Natural killer cell (primary cell): Measurements from ENCODE around the gene GRID2. TPM values are rescaled to one million over a fixed set of nuclear protein-coding genes. Genes with fewer than 3 reads are reported as not detected.

ENCODE experiments used
- ATAC-seq, 3 donors: fragments of 150-1000 bp in 2 of 3; fragments of 200-7000 bp in 1 of 3; cut with Tn5 transposase; 1 replicate in 1 of 3; 2 replicates in 2 of 3; pipeline ENCODE4 v1.10.0; 2021; ENCODE audit warnings: mild to moderate bottlenecking in 2 of 3, moderate library complexity in 2 of 3
- DNase-seq, 2 donors: peaks; one replicate each; pipeline versions ENCODE4 v3.0.0 to v3.0.0-alpha.2; 2013 to 2021; ENCODE audit warnings: mixed read lengths in 1 of 2
- H3K27ac ChIP-seq: one replicate; pipeline ENCODE4 v1.5.1; 2013; ENCODE audit warnings: mild to moderate bottlenecking, low read length
- H3K27me3 ChIP-seq: one replicate; pipeline ENCODE4 v1.6.1; 2013; ENCODE audit warnings: low read length; ENCODE audit not compliant: control insufficient read depth, insufficient read depth
- H3K36me3 ChIP-seq: one replicate; pipeline ENCODE4 v1.6.1; 2013; ENCODE audit warnings: low read length; ENCODE audit not compliant: control insufficient read depth, insufficient read depth
- H3K4me1 ChIP-seq: one replicate; pipeline ENCODE4 v1.6.1; 2013; ENCODE audit warnings: low read length; ENCODE audit not compliant: control insufficient read depth, insufficient read depth
- H3K4me3 ChIP-seq: one replicate; pipeline ENCODE4 v1.5.1; 2013; ENCODE audit warnings: low read length
- H3K9me3 ChIP-seq: one replicate; pipeline ENCODE4 v1.6.1; 2013; ENCODE audit warnings: low read length; ENCODE audit not compliant: control insufficient read depth, insufficient read depth
- H3K27ac Mint-ChIP-seq, 2 donors: one replicate each; pipeline ENCODE4 v1.8.0; 2022; ENCODE audit warnings: mild to moderate bottlenecking in 2 of 2, mixed read lengths in 2 of 2, moderate library complexity in 1 of 2
- H3K27me3 Mint-ChIP-seq, 2 donors: one replicate each; pipeline ENCODE4 v1.8.0; 2022; ENCODE audit warnings: low read depth in 2 of 2, mixed read lengths in 2 of 2
- H3K36me3 Mint-ChIP-seq: one replicate; pipeline ENCODE4 v1.8.0; 2022; ENCODE audit warnings: mixed read lengths
- H3K4me1 Mint-ChIP-seq, 2 donors: one replicate each; pipeline ENCODE4 v1.8.0; 2022; ENCODE audit warnings: mixed read lengths in 2 of 2
- H3K4me3 Mint-ChIP-seq: one replicate; pipeline ENCODE4 v1.8.0; 2022; ENCODE audit warnings: mild to moderate bottlenecking, moderate library complexity, mixed read lengths
- H3K9me3 Mint-ChIP-seq, 2 donors: one replicate each; pipeline ENCODE4 v1.8.0; 2022; ENCODE audit warnings: mixed read lengths in 2 of 2
- WGBS: methylation state at CpG from one replicate; pipeline ENCODE4 v1.1.7; 2013; ENCODE audit warnings: missing lambda C conversion rate; ENCODE audit not compliant: insufficient coverage; 5-methylcytosine and 5-hydroxymethylcytosine counted together
- intact Hi-C: fragments of 100-400 bp; cut with micrococcal nuclease; formaldehyde crosslinking; loops from one replicate; pipeline ENCODE4 v1.14.2; 2022
- total RNA-seq, 4 donors: library from RNA; stranded (reverse); fragments of 120-200 nt in 1 of 4; gene quantifications; one replicate each; pipeline versions ENCODE4 v1.2.3 to v1.2.4, GENCODE V29; 2013 to 2022
- TF ChIP-seq, protein P1 (sequence below): fragments of 200-600 bp; IDR thresholded peaks from one replicate; pipeline ENCODE4 v1.8.0; 2022; ENCODE audit warnings: antibody characterized with exemption

GRID2 gene
- total RNA-seq, 3 donors from 2014 or later (not counting 1 experiment from before 2014, with no cell fraction given): not detected

DNA sequence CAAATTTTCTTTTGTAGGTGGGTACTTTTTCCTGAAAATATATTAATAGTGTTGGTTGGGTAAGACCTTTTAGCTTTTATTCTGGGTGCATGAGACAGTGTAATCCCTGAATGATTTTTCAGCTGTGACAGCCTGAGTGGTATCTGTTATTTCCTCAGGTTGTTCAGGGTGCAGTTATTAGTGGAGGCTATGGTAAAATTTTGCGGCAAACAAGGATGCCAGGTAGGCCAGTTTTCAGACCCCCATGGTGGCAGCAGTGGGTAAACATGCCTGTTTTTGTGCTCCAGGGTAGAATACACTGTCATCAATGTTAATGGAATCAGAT is 47.9 kb upstream of the GRID2 start:
- TF ChIP-seq, protein P1, sequence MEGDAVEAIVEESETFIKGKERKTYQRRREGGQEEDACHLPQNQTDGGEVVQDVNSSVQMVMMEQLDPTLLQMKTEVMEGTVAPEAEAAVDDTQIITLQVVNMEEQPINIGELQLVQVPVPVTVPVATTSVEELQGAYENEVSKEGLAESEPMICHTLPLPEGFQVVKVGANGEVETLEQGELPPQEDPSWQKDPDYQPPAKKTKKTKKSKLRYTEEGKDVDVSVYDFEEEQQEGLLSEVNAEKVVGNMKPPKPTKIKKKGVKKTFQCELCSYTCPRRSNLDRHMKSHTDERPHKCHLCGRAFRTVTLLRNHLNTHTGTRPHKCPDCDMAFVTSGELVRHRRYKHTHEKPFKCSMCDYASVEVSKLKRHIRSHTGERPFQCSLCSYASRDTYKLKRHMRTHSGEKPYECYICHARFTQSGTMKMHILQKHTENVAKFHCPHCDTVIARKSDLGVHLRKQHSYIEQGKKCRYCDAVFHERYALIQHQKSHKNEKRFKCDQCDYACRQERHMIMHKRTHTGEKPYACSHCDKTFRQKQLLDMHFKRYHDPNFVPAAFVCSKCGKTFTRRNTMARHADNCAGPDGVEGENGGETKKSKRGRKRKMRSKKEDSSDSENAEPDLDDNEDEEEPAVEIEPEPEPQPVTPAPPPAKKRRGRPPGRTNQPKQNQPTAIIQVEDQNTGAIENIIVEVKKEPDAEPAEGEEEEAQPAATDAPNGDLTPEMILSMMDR: no peak
- H3K4me3 ChIP-seq: no peak overlapping the region
- DNase-seq (no peak), ATAC-seq (no peak)
- no peak overlapping the region for H3K27ac ChIP-seq
- peaks cover 18% of the 10 kb centered on the region for H3K9me3 ChIP-seq
- Mint-ChIP-seq H3K9me3 (peaks cover 9 to 25% of the 10 kb centered on the region in 2 donors), H3K27me3 (no peaks in the 10 kb centered on the region), H3K36me3 (no peaks in the 10 kb centered on the region), H3K4me1 (no peaks in the 10 kb centered on the region), H3K4me3 (no peak overlapping the region), H3K27ac (no peak overlapping the region)
- intact Hi-C loops: no loop called here
- H3K27me3 ChIP-seq: no peaks in the 10 kb centered on the region
- H3K36me3 ChIP-seq: no peaks in the 10 kb centered on the region
- WGBS: 93% methylated on average over 1 of the region's 1 CpG
- H3K4me1 ChIP-seq: no peaks in the 10 kb centered on the region

DNA sequence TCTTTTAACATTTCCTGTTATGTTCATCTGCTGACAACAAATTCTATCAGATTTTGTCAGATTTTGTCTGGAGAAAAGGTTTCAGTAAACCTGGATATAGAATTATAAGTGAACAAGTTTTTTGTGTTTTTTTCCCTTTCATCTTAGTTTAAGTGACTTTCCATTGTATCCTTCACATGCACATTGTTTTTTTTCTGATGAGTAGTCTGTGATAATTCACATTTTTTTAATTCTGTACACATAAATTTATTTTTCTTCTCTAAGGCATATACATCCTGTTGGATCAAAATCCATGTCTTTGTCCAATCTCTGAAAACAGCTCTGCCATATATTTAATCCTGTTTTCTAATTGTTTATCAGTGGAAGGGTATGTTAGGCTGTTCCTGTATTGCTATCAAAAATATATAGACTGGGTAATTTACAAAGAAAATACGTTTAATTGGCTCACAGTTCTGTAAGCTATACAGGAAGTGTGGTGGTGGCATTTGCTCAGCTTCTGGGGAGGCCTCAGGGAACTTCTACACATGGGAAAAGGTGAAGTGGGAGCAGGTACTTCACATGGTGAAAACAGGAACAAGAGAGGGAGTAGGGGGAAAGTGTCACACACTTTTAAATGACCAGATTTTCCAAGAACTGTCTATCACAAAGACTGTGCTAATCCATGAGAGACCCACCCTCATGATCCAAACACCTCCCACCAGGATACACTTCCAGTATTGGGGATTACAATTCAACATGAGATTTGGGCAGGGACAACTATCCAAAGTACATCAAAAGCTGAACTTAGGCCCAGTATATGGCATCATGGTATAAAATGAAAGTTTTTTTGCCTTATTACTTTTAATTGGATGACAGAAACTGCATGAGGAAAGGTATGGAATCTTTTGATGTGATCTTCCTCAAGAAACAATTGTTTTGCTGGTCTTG is 45.6 kb upstream of the GRID2 start:
- TF ChIP-seq, protein P1: no peak
- ATAC-seq: no peak
- Histone ChIP-seq H3K36me3 (no peaks in the 10 kb centered on the region), H3K4me3 (no peak overlapping the region), H3K27me3 (no peaks in the 10 kb centered on the region), H3K4me1 (no peaks in the 10 kb centered on the region), H3K27ac (no peak overlapping the region), H3K9me3 (peaks cover 18% of the 10 kb centered on the region)
- H3K27ac Mint-ChIP-seq: no peak overlapping the region
- no peak overlapping the region for H3K4me3 Mint-ChIP-seq
- no peaks in the 10 kb centered on the region for H3K27me3 Mint-ChIP-seq
- intact Hi-C loops: no loop called here
- WGBS: 59% methylated on average over 1 of the region's 1 CpG
- H3K9me3 Mint-ChIP-seq: peaks cover 8 to 14% of the 10 kb centered on the region in 2 donors
- DNase-seq: no peak
- no peaks in the 10 kb centered on the region for H3K36me3 Mint-ChIP-seq
- H3K4me1 Mint-ChIP-seq: no peaks in the 10 kb centered on the region

DNA sequence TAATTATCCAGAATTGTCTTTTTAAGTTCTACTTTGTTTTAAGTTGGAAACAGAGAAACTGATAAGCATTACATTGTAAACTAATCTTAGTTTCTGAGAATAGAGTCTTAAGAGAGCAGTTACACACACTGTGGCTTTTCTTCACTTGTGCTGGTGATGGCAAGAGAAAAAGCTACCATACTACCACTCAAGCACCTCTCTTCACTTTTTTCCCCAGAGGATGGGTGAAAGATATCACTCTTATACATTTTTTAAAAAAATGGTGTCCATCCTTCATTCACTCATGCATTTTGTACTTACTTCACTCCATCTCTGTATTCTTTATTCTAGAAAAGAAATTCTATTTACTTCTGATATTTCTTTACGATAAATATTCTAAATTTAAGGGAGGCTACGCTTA is 42.5 kb upstream of the GRID2 start:
- TF ChIP-seq, protein P1: no peak
- H3K27ac Mint-ChIP-seq: no peak overlapping the region
- H3K4me1 Mint-ChIP-seq: no peaks in the 10 kb centered on the region
- Histone ChIP-seq H3K27ac (no peak overlapping the region), H3K27me3 (no peaks in the 10 kb centered on the region), H3K4me1 (no peaks in the 10 kb centered on the region), H3K4me3 (no peak overlapping the region), H3K9me3 (peaks cover 2% of the 10 kb centered on the region), H3K36me3 (no peaks in the 10 kb centered on the region)
- ATAC-seq: no peak
- WGBS: no CpG with 5 or more reads among the region's 2 CpGs
- peaks cover 8 to 11% of the 10 kb centered on the region in 2 donors for H3K9me3 Mint-ChIP-seq
- DNase-seq: no peak
- no peaks in the 10 kb centered on the region for H3K36me3 Mint-ChIP-seq
- no peaks in the 10 kb centered on the region for H3K27me3 Mint-ChIP-seq
- intact Hi-C loops: no loop called here
- H3K4me3 Mint-ChIP-seq: no peak overlapping the region
